CD4-positive, alpha-beta T cell treated with Interferon alpha-2 for 1 hour (primary cell): ENCODE data around the gene HEG1.

Experiments
- DNase-seq, 2 donors: peaks; one replicate each; pipeline ENCODE4 v3.0.0-alpha.2; 2020 to 2022

Gene HEG1

DNA sequence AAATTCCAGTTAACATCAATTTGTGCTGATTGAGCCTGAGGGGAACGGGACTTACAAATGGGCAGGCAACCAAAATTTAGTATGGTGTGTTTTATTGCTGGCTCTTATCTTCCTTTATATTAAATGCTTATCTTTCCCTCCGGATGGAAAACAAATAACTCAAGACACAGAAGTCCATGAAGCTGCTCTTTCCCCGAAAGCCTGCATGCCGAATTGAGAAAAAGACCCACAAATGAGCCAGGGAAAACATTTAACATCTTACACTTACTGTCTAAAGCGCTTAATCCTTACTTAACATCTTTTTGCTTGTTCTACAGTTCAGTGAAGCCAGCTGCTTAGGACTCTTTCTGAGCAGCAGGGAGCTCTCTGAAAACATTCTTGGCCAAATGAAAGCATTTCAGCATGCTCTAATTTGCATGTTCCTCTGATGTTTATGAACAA is 49.5 kb downstream of the HEG1 start:
- DNase-seq, result no peak

DNA sequence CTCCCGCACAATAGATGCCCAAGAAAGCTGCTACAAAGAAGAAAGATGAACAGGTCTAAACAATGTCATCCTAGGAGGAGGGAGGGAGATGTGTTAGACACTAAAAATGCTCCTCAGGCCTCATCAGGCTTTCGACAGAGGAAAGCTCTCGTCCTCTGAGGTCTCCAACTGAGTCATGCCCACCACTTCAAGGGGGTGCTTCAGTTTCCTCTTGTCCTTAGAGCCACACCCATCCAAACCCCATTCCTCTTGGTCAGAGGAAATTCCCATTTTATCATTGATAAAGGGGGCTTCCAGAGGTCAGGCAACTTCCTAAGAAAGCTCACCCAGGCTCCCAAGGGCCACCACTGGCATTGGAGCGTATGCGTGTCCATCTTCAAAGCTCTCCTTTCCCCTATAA is 50.1 kb downstream of the HEG1 start:
- DNase-seq, result no peak

DNA sequence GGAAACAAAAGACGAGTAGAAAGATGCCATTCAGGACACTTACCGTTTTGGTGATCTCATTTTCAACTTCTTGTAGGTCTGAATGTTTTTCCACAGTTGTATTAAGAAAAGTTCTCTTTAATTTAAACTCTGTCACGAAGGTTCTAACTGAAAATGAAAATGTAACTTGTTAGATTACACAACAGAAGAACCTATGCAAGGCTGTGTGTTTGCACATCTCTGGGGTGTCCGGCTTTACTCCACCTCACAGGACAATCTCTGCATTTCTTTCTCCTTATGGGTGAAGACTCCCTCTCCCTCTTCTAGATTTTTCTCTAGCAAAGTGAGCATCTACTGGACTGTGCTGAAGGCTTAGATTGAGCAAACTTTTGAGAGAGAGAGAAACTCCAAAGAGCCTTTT is 50.6 kb downstream of the HEG1 start:
- DNase-seq, result no peak

DNA sequence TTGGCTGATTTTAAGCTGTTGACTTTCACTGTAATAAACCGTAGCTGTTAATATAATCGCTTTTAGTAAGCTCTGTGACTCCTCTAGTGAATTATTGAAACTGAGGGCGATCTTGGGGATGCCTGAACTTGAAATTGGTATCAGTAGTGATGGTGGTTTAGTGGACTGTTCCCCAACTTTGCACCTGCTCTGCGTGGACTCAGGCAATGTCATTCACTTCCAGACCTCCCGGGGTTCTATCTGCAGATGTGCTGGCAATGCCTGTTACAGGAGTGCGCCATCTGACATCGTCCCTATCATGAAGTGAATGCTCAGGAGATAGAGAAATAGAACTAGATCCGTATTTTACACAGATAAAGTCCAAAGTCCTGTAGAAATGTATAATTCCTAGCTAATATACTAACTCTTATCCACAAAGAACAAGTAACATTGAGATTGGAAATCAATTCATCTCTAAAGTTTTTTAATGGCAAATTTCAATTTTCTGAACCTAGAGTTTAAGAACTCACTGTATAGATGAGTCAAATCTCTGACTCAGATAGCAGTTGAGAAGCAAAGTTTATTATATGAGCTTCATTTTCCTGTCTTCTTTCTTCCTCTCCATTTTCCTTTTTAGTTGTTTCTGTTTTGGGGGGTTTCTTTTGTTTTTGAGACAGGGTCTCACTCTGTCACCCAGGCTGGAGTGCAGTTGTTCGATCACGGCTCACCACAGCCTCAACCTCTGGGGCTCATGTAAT is 51.8 kb downstream of the HEG1 start:
- no peak for DNase-seq

DNA sequence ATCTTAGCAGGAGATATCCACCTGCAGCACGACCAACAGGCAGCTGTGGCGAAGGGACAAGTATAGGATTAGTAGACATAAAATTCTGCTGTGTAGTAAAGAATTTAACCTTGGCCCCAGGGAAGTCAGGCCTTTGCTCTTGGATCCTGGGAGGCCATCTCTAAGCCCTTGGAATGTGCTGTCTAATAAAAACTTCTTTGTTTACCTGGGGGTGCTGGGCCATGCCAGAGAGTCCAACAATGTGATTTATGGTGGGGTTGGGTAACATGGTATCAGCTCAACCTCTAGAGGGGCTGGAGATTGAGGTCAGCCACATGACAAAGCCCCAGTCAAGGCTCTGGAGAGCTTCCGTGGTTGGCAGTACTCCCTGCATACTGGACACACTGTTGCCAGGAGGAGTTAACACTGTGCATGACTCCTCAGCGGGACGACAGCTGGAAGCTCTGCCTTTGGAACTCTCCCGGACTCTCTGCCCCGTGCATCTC is 52.4 kb downstream of the HEG1 start:
- no peak for DNase-seq

DNA sequence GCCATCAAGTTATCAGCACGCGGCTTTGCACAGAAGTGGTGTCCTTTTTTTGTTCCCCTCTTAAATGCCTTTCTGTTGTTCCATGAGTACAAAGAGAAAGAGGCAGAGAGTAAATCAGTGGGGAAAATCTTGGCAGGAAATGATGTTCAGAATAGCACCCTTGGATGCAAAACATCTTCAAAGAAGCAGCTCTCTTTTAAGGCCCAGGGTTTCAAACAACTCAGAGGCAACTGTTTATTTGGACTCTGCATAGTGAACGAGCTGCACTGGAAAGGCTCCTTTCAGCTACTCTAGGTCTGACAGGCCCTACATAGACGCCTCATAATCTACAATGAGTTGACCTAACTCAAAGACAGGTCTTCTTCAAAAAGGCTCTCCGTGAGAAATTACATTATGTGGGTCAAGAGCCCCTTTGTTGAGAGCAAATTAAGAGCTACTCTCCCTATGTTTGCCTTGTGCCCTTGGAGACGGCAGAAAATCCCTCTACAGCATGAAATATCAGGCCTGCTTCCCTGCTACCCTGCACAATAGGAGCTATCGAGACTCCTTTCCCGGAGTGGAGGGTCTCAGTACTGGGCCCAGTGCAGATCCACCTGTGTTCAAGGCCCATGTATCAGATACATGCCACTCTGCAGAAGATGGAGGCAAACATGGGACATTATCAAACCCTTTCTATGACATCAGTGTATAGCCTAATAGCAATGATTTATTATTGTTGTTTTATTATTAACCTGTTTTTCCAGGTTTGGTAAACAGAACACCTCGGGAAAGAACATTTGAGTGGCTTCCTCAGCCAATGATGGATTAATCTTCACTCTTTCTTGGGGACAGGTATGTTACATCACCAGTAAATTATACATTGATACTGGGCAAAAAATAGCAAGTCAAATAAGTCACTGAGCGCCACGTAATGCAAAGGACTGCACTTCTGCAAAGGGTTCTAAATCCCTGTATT is 53.1 kb downstream of the HEG1 start:
- DNase-seq, result no peak

DNA sequence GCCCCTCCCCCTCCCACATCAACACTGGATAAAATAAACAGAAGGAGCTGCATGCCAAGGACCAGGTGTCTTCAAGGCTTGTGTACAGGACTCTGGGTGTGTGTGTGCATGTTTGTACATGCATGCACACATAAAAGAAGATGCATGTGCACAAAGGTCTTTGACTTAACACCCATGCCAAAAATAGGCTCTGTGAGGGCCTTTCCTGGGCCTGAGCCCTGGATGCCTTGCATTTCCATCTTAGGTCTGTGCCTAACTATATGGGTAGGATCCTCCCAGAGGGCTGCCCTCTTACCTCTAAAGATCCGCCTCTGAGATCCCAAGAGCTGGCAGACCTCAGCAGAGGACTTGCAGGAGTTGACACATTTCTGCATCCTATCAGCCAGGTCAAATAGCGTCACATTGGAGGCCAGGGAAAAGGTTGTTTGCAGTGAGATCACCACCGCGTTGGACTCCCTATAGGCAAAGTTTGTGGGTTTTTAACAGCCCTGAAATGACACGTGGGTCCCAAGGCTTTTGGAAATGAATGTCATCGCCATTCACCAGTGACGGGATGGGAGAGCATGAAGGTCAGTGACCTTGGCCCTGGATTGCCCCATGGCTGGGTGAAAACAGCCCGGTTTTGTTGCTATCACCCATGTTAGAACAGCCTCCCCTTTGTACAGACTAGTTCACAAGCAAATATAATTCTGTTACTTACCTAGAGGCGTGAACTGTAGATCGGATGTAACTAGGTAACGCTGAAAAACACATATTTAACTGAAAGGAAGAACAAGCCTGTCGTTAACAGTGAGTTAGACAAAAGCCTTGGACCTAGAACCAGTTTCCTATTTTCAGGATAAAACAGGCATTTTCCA is 54.0 kb downstream of the HEG1 start:
- DNase-seq, result no peak

DNA sequence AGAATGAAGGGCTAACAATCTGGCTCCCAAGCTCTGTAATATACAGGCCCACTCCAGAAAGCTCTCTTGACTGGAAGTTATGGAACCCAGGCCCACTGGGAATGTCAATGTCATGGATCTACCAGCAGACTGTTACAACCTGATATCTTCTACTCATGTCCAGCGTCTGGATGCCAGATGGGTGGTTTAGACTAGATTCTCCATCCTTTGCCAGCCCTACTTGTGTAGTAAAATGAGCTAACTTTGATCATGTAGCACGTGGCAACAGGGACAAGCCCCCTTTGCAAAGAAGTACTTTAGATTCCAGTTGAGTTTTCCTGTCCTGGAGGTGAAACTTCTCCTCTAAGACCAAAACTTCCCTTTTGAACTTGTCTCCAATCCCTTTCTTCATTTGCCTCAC is 55.1 kb downstream of the HEG1 start:
- DNase-seq, result no peak

DNA sequence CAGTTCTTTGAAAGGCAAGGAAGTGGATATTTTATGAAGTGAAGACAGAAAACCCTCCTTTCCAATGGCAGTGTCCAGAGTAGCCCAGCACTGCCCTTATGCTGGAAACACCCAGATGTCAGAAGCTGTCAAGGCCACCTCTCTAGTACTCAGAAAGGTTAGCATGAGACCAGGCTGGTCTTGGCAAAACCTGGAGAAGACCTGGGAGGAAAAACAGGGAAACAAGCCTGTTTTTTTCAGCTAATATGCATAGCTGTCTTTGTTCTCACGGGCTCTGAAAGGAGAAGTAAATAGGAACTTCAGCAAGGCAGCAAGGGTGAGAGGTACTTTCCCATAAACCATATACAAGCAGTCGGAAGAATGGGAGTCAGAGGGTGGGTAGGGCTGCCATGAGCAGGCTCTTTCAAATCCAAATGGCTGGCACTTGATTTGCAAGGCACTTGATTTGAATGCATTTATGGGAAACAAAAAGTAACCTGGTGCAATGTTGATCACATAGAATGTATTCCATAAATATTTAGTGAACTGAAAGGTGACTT is 55.8 kb downstream of the HEG1 start:
- DNase-seq, result no peak

DNA sequence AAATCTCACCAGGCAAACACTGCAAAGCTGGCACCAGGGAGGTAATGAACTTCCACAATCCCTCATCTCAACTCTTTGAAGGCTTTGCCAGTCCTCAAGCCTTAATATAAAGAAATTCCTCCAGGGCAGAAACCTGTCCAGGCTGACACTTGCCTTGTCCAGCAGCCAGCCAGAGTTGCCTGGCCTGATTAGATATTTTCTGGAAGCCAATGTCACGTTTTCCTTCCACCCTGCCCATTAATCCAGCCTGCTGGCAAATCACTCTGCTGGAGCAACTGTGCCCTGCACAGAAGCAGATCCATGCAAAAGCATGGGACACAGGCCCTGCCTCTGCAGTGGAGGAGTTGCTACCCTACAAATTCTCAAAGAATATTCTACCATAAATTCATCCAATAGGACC is 56.5 kb downstream of the HEG1 start:
- DNase-seq, result no peak

DNA sequence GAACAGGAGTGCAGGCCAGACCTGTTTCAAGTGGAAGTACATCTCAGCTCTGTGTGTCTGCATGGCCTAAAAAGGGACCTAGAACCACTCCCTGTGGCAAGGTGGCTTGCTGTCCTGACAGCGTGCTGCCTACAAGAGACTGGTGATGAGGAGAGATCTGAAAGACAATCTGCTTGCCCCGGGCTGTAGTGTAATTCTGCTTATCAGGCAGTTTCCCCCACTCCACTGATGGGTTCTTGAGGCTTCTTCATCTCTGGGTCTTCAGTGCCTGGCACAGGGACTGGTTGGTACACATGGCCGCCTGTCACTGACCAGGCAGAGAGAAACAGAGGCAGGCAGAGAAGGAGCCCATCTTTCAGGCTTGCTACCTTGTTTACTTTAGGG is 57.6 kb downstream of the HEG1 start:
- DNase-seq, result no peak

DNA sequence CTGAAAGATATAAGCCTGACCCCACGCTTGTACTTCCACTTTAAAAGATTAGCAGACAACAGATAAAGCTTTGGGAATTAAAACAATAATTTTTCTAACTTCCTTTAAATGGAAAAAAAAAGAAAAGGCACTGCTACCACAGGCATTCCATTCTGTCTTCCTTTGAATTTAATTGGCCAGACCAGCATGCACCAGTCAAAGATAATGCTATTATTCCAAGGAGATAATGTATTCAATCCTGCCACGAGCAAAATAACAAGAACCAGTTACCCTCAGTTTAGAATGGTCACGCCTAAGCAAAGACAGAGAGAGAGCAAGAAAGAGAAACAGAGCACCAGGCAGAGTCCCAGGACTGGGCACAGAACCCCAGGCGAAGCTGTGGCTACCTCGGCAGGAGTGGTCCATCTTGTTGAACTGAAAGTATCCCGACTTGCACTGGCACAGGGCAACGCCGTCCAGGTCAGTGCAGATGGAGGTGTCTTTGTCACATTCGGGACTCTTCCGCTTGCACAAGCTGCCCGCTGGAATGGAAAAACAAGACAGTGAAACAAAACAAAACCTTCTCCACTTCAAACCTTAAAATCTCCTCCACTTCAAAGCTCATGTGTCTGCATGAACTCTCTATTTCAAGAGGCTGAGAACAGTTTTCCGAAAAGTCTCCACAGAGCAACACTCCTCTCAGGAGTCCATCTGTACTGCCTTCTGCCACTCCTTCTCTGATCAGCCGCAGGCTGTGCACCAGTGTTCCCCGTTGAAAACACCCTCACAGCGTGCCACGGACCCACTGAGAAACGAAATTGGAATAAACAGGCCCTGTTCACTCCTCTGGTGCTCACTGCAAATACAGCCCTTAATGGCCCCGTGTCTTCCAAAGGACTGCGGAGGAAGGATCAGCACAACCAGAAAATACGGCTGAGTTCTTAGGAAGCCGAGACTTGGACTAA is 58.2 kb downstream of the HEG1 start:
- DNase-seq, result no peak

DNA sequence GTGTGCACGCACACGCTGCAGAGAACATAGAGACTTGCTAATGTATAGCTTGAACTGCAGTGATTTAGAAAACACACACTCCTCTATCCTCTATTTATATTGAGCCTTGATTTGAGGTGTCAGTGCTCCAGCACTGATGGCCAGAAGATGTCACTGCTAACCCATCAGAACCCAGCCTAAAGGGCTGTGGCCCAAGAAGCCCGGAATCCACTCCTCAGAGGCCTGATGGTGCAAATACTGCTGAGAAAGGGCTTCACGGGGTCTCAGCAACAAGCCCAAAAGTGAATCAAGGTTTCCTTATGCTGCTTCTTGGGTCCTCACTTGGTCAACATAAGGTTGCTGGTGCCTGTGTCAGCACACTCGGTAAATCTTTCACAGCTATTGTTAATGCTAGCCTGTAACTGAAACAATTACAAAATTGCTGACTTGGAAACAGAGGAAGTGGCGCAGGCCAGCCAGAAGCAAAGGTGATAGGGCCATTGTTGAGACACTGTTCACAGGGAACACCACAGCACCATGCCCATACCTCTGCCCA is 60.3 kb downstream of the HEG1 start:
- peak; percentile 63 for DNase-seq

DNA sequence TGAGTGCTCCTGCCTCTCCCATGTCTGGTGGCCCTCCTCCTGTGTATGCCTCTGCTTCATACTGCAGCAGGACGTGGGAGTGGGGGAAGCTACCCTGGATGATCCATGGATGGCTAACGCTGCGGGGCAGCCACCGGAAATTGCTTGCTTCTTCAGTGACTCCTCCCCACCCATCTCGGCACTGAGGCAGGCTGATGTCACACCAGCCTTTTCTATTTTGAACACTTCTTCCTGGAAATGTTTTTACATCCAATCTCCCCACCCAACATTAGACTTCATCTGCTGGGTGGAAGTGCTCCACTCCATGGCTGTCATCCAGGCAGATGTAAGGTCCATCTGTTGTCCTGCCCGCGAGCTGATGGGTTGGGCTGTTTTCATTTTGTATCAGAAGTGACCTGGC is 62.3 kb downstream of the HEG1 start:
- DNase-seq, result no peak

DNA sequence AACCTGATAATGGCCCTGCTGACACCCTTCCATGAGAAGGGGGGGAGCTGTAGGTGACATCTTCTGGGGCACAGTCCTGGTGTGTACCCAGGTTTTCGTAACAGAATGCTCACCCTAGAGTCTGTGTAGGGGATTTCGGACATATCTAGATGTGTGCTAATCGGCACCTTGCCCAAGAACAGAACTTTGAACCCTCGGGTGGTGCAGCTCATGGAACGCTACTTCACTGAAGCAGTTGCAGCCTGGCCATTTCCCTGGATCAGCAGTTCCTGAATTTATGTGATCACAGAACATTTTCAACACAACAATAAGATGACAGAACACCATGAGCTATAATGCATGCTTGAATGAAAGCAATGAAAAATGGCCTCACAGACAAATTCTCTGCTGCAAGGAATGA is 63.8 kb downstream of the HEG1 start:
- DNase-seq, result no peak

DNA sequence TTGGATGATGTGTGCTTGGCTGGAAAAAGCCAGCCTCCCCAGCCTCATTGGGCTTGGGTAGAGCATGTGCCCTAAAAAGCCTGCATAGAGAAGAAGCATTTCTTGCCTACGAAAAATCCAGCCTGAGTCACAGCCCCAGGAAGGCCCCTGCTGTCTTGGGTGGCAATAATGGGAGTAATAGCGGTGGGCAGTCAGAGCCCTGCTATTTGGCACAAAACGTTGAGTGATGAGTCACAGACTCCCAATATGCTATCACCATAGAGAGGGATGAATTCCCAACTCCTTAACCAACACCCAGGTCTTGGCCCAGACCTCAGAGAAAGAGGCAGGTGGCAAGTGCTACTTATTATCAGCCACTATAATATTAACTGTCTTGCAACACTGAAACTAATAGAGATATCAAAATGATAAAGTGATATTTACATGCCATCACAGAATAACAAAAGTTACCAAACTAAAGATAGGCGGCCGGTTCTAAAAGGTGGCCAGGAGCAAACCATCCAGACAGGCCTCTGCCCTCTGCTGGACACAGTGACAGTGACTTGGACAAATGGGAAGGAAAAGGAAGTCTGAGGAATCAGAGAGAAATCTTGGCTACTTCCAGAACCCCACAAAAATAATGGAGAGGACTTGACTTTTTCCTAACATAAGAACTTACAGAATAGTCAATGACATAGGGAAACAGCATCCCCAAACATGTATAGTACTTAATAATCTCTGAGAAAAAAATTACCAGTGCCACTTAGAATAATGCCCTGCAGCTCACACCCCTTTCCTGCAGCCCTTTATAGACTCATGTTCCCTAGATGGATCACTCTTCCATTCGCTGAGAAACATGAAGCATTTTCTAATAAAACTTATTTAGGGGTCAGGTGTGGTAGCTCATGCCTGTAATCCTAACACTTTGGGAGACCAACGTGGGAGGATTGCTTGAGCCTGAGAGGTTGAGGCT is 69.3 kb downstream of the HEG1 start:
- no peak for DNase-seq

DNA sequence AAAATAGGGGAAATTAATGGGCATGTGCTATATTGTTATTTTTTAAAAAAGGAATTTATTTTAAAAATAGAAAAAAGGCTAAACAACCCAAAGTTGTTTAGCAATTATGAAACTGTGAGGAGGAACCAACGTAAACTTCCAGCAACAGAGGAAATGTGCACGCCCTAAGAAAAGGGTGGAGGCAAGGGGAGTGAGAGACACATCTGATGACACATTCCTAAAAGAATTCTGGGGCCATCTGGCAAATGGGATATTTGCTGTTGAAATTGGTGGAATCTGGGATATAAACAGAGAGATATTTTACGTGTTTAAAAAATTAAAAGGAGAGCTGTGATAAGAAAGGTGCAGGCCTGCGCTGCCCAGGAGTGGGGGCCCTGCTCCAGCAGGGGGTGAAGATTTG is 70.4 kb downstream of the HEG1 start:
- DNase-seq, result no peak

DNA sequence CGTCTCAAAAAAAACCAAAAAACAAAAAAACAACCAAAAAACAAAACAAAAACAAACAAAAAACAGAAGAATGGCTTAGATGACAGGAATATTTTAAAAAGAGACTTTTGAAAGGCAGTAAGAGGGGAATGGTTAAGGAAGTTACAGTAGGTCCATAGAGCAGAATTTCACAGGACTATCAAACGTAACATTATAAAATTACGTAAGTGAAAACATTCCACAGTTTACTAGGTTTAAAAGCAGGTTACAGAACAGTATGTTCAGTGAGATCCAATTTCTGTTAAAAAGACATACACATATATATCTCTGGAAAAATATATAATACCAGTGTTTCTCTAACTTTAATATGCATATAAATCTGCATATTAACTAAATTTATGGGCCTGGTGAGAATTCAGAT is 71.0 kb downstream of the HEG1 start:
- DNase-seq, result no peak

DNA sequence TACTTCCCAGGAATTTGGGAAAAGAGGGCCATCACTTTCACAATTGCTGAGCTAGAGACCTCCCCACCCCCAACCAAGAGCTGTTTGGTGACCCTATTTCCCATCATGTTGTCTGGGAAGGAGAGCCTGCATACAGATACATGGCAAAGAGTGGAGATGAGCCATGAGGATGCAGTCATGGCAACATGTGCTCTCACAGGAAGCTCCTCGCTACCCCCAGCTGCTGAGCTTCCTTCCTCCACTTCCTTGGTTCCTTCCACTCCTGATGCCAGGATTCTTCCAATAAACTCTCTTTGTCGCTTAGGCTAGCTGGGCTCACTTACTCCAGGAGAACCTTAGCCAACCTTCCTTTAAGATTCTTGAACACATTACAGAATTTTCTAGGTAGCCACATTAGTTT is 72.9 kb downstream of the HEG1 start:
- DNase-seq, result no peak

DNA sequence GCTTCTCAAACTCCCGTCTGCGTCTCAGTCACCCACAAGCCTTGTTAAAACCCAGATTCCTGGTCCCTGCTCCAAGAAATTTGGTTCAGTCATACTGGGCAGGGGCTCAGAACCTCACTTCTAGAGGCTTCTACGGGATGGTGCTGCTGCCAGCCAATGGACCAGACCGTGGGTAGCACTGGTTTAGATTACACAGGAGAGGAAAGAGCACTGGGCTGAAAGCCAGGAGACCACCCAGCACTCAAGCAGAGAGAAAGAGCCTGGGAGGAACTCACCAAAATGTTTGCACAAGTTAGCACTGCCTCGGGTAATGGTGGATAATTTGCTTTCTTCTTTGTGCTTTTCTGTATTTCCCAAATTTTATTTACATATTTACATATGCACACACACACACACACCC is 74.3 kb downstream of the HEG1 start:
- no peak for DNase-seq
